Ascending aorta (tissue), 2 donors: ENCODE data around the gene CLSTN2. TPM values are rescaled to one million over a fixed set of nuclear protein-coding genes. Genes with fewer than 3 reads are reported as not detected.

ENCODE experiments used
- DNase-seq, 2 donors: peaks; one replicate each; pipeline ENCODE4 v3.0.0-alpha.2; 2019; ENCODE audit warnings: low spot score in 2 of 2
- H3K27ac ChIP-seq, 2 donors: fragments of 200-600 bp; sonication (generic); one replicate each; pipeline ENCODE4 v1.5.1; 2016 to 2017; ENCODE audit warnings: mild to moderate bottlenecking in 1 of 2
- H3K27me3 ChIP-seq: fragments of 200-600 bp; sonication (generic); one replicate; pipeline ENCODE4 v1.5.1; 2017
- H3K36me3 ChIP-seq, 2 donors: fragments of 200-600 bp; sonication (generic); one replicate each; pipeline ENCODE4 v1.5.1; 2016
- H3K4me1 ChIP-seq, 2 donors: fragments of 200-600 bp; sonication (generic); one replicate each; pipeline ENCODE4 v1.5.1; 2016 to 2017; ENCODE audit warnings: mild to moderate bottlenecking in 1 of 2
- H3K4me3 ChIP-seq, 2 donors: fragments of 200-600 bp; sonication (generic); one replicate each; pipeline ENCODE4 v1.5.1; 2016 to 2017; ENCODE audit warnings: mild to moderate bottlenecking in 1 of 2
- H3K9me3 ChIP-seq, 2 donors: fragments of 200-600 bp; sonication (generic); one replicate each; pipeline ENCODE4 v1.5.1; 2016
- CTCF ChIP-seq, 3 experiments: fragments of 200-600 bp in 2 of 3; fragments of 450-650 bp in 1 of 3; sonication (generic) in 2 of 3; IDR thresholded peaks; one replicate each; pipeline ENCODE4 v1.5.1; 2016 to 2019; ENCODE audit warnings: antibody characterized with exemption in 3 of 3, mild to moderate bottlenecking in 1 of 3, moderate library complexity in 1 of 3
- intact Hi-C: fragments of 100-400 bp; cut with DNase I; formaldehyde crosslinking; loops from one replicate; pipeline ENCODE4 v1.15.1; 2023
- total RNA-seq: library from RNA; depleted of rRNA; stranded (reverse); fragments of >200 nt; gene quantifications from one replicate; pipeline ENCODE4 v1.1.0, GENCODE V29; 2016

Gene CLSTN2
- total RNA-seq, 1 donor from 2014 or later: 65.8 TPM

- Histone ChIP-seq H3K27ac (no peak overlapping the region), H3K9me3 (no peaks in the 10 kb centered on the region), H3K36me3 (no peaks in the 10 kb centered on the region), H3K4me3 (no peak overlapping the region), H3K27me3 (no peaks in the 10 kb centered on the region), H3K4me1 (no peaks in the 10 kb centered on the region)
- no peak for TF ChIP-seq CTCF (IDR thresholded peaks at IDR 0.05)
- no peak for DNase-seq
- intact Hi-C loops: no loop called here
Observed at GRCh38 chr3:140537727-140538082, 602.7 kb downstream of the CLSTN2 start.

- no peak for TF ChIP-seq CTCF (IDR thresholded peaks at IDR 0.05)
- Histone ChIP-seq H3K4me1 (no peaks in the 10 kb centered on the region), H3K27ac (no peak overlapping the region), H3K36me3 (no peaks in the 10 kb centered on the region), H3K9me3 (no peaks in the 10 kb centered on the region), H3K27me3 (no peaks in the 10 kb centered on the region), H3K4me3 (no peak overlapping the region)
- intact Hi-C loops: no loop called here
- no peak for DNase-seq
Observed at GRCh38 chr3:140540262-140540661, 605.3 kb downstream of the CLSTN2 start.

GRCh38 chr3:140541975-140542653 lies 607.1 kb downstream of the CLSTN2 start:
- H3K36me3 ChIP-seq: no peaks in the 10 kb centered on the region
- intact Hi-C loops: no loop called here
- H3K4me1 ChIP-seq: no peaks in the 10 kb centered on the region
- H3K27me3 ChIP-seq: no peaks in the 10 kb centered on the region
- TF ChIP-seq CTCF (IDR thresholded peaks at IDR 0.05): no peak
- H3K9me3 ChIP-seq: no peaks in the 10 kb centered on the region
- no peak overlapping the region for H3K27ac ChIP-seq
- DNase-seq: no peak
- H3K4me3 ChIP-seq: no peak overlapping the region

- intact Hi-C loops: no loop called here
- Histone ChIP-seq H3K36me3 (no peaks in the 10 kb centered on the region), H3K27me3 (no peaks in the 10 kb centered on the region), H3K4me1 (no peaks in the 10 kb centered on the region), H3K4me3 (no peak overlapping the region), H3K27ac (peak overlapping the region in 1 of 2 donors; percentile 8), H3K9me3 (no peaks in the 10 kb centered on the region)
- no peak for TF ChIP-seq CTCF (IDR thresholded peaks at IDR 0.05)
- DNase-seq: no peak
Observed at GRCh38 chr3:140545197-140545596, 610.2 kb downstream of the CLSTN2 start.

- intact Hi-C loops: no loop called here
- Histone ChIP-seq H3K4me1 (no peaks in the 10 kb centered on the region), H3K27ac (no peak overlapping the region), H3K36me3 (no peaks in the 10 kb centered on the region), H3K4me3 (no peak overlapping the region), H3K9me3 (no peaks in the 10 kb centered on the region), H3K27me3 (no peaks in the 10 kb centered on the region)
- no peak for DNase-seq
- no peak for TF ChIP-seq CTCF (IDR thresholded peaks at IDR 0.05)
Observed at GRCh38 chr3:140545756-140546155, 610.8 kb downstream of the CLSTN2 start.

- H3K27ac ChIP-seq: no peak overlapping the region
- H3K4me1 ChIP-seq: no peaks in the 10 kb centered on the region
- no peak for TF ChIP-seq CTCF (IDR thresholded peaks at IDR 0.05)
- H3K4me3 ChIP-seq: no peak overlapping the region
- H3K9me3 ChIP-seq: no peaks in the 10 kb centered on the region
- no peaks in the 10 kb centered on the region for H3K27me3 ChIP-seq
- DNase-seq: no peak
- no peaks in the 10 kb centered on the region for H3K36me3 ChIP-seq
- intact Hi-C loops: no loop called here
Observed at GRCh38 chr3:140546649-140547048, 611.7 kb downstream of the CLSTN2 start.
